B cell (primary cell): ENCODE data around the gene INPP5J. TPM values are rescaled to one million over a fixed set of nuclear protein-coding genes. Genes with fewer than 3 reads are reported as not detected.

Experiments used
- ATAC-seq: fragments of 200-7000 bp; cut with Tn5 transposase; one replicate; pipeline ENCODE4 v1.10.0; 2021; ENCODE audit warnings: low read depth, mild to moderate bottlenecking, moderate number of reproducible peaks, moderate library complexity
- CTCF ChIA-PET: fragments of 350-600 bp; sonication (Branson Sonifier 250); formaldehyde crosslinking; loops from one replicate; lab custom pipeline; 2021; ENCODE audit warnings: antibody characterized with exemption, inconsistent platforms; lab: Charles Lee
- POLR2A ChIA-PET: fragments of 350-600 bp; sonication (Branson Sonifier 250); formaldehyde crosslinking; loops from one replicate; lab custom pipeline; 2021; ENCODE audit warnings: antibody characterized with exemption; lab: Charles Lee
- DNase-seq: peaks from one replicate; pipeline ENCODE4 v3.0.0; 2013
- H2AFZ ChIP-seq: 2 replicates; pipeline ENCODE4 v1.6.1; 2012; ENCODE audit warnings: mild to moderate bottlenecking, low read depth, low read length; ENCODE audit not compliant: insufficient read depth, poor library complexity, severe bottlenecking
- H3K27ac ChIP-seq, 2 donors: 1 replicate in 1 of 2; 2 replicates in 1 of 2; pipeline ENCODE4 v1.5.1; 2012 to 2013; ENCODE audit warnings: low read length in 2 of 2, mild to moderate bottlenecking in 2 of 2, moderate library complexity in 1 of 2
- H3K27me3 ChIP-seq, 4 experiments: fragments of 200-600 bp in 1 of 4; sonication (generic) in 1 of 4; replicated peaks in 1 of 4; 1 replicate in 2 of 4; 2 replicates in 2 of 4; pipeline versions ENCODE4 v1.6.1 to v1.7.0; 2013 to 2016; ENCODE audit warnings: low read length in 3 of 4, mild to moderate bottlenecking in 2 of 4, mixed read lengths in 1 of 4, moderate library complexity in 1 of 4; ENCODE audit not compliant: insufficient read depth in 4 of 4, control insufficient read depth in 3 of 4; ENCODE audit errors: control extremely low read depth in 1 of 4
- H3K36me3 ChIP-seq, 2 experiments: replicated peaks in 1 of 2; 1 replicate in 1 of 2; 2 replicates in 1 of 2; pipeline versions ENCODE4 v1.6.1 to v1.7.1; 2013; ENCODE audit warnings: low read length in 1 of 2; ENCODE audit not compliant: insufficient read depth in 2 of 2, control insufficient read depth in 1 of 2; ENCODE audit errors: control extremely low read depth in 1 of 2, extremely low read depth in 1 of 2
- H3K4me1 ChIP-seq, 2 donors: fragments of 200-600 bp in 1 of 2; sonication (generic) in 1 of 2; 1 replicate in 1 of 2; 2 replicates in 1 of 2; pipeline versions ENCODE4 v1.5.1 to v1.6.1; 2013 to 2017; ENCODE audit warnings: low read length in 2 of 2; ENCODE audit not compliant: control insufficient read depth in 2 of 2, insufficient read depth in 2 of 2
- H3K4me2 ChIP-seq: replicated peaks from 2 replicates; pipeline ENCODE3; 2012; ENCODE audit warnings: mild to moderate bottlenecking, low read depth, low read length; ENCODE audit not compliant: poor library complexity, severe bottlenecking
- H3K4me3 ChIP-seq, 5 experiments: fragments of 200-600 bp in 1 of 5; sonication (generic) in 1 of 5; 1 replicate in 3 of 5; 2 replicates in 2 of 5; pipeline versions ENCODE4 v1.5.1 to v1.7.0; 2011 to 2016; ENCODE audit warnings: low read length in 4 of 5, mild to moderate bottlenecking in 4 of 5, low read depth in 2 of 5, control low read depth in 1 of 5, moderate library complexity in 1 of 5; ENCODE audit not compliant: insufficient read depth in 1 of 5; ENCODE audit errors: control extremely low read depth in 1 of 5, extremely low read depth in 1 of 5
- H3K79me2 ChIP-seq: fragments of 200-600 bp; sonication (generic); one replicate; pipeline ENCODE4 v1.6.0; 2016; ENCODE audit warnings: low read length; ENCODE audit not compliant: control insufficient read depth, insufficient read depth
- H3K9ac ChIP-seq: fragments of 200-600 bp; sonication (generic); 2 replicates; pipeline ENCODE4 v1.6.1; 2017; ENCODE audit warnings: mild to moderate bottlenecking, low read length, moderate library complexity
- H3K9me3 ChIP-seq, 3 donors: one replicate each; pipeline versions ENCODE4 v1.6.1 to v1.7.1; 2013; ENCODE audit warnings: low read length in 2 of 3; ENCODE audit not compliant: control insufficient read depth in 2 of 3, insufficient read depth in 1 of 3; ENCODE audit errors: control extremely low read depth in 1 of 3
- H4K20me1 ChIP-seq: 2 replicates; pipeline ENCODE4 v1.6.0; 2012; ENCODE audit warnings: mild to moderate bottlenecking, low read length; ENCODE audit not compliant: insufficient read depth, control insufficient read depth, poor library complexity, severe bottlenecking
- H3K27ac Mint-ChIP-seq: one replicate; pipeline ENCODE4 v1.8.0; 2021; ENCODE audit warnings: mixed read lengths
- H3K27me3 Mint-ChIP-seq: one replicate; pipeline ENCODE4 v1.8.0; 2021; ENCODE audit warnings: mixed read lengths
- H3K4me1 Mint-ChIP-seq: one replicate; pipeline ENCODE4 v1.8.0; 2021; ENCODE audit warnings: mixed read lengths
- H3K4me3 Mint-ChIP-seq: one replicate; pipeline ENCODE4 v1.8.0; 2021; ENCODE audit warnings: mixed read lengths
- H3K9me3 Mint-ChIP-seq: one replicate; pipeline ENCODE4 v1.8.0; 2022; ENCODE audit warnings: mixed read lengths; ENCODE audit not compliant: insufficient read depth
- EZH2 ChIP-seq: IDR thresholded peaks from 2 replicates; pipeline ENCODE4 v1.6.1; 2012; ENCODE audit warnings: borderline replicate concordance, low read depth, mild to moderate bottlenecking, moderate library complexity, low read length; ENCODE audit not compliant: insufficient read depth, poor library complexity, severe bottlenecking
- WGBS: methylation state at CpG from one replicate; pipeline ENCODE4 v1.1.5; 2013; ENCODE audit warnings: missing lambda C conversion rate; ENCODE audit not compliant: insufficient coverage; 5-methylcytosine and 5-hydroxymethylcytosine counted together
- intact Hi-C: fragments of 100-400 bp; cut with micrococcal nuclease; formaldehyde crosslinking; loops from one replicate; pipeline ENCODE4 v1.10.0; 2022
- polyA plus RNA-seq: library from polyadenylated mRNA; depleted of rRNA; stranded (reverse); fragments of >200 nt; gene quantifications from 2 replicates; pipeline ENCODE4 v1.2.3, GENCODE V29; 2012
- total RNA-seq, 2 donors: library from RNA; stranded (reverse); fragments of 120-200 nt in 1 of 2; gene quantifications; 1 replicate in 1 of 2; 2 replicates in 1 of 2; pipeline versions ENCODE4 v1.2.3 to v1.2.4, GENCODE V29; 2013 to 2022
- TF ChIP-seq, protein P1 (sequence below): fragments of 200-600 bp; IDR thresholded peaks from one replicate; pipeline ENCODE4 v1.8.0; 2022; ENCODE audit warnings: antibody characterized with exemption, mild to moderate bottlenecking

Gene INPP5J
- total and polyA plus RNA-seq, 2 donors (not counting 1 experiment from before 2014, with no cell fraction given) = 0.07 to 0.52 TPM

DNA sequence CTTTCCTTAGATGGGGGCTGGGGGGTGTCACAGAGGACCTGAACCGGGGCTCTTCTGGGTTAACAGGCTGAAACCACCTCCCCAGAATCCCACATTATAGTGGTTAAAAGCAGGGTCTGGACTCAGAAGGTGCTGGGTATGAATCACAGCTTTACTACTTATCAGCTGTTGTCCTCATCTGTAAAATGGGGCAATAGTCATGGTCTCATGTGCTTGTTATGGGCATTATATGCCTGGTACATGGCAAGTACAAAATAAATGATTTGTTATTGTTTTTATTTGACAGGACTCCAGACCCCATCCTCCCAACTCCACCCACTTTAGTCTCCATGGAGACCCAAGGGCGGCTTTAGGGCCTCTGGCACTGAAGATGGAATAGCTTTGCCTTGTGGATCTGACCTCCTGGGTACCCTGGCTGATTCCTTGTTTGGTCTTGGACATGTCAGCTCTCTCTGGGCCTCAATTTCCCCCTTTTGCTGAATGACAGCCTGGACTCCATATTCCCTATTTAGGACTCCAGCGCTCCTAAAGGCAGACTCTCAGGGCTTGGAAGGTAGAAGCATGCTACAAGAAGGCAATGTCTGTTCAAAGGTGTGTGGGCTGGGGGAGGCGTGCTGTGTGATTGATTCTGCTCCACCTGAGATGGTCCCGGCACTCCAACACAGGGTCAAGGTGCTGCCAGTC lies 42.5 kb upstream of the INPP5J start:
- peak overlapping the region; percentile 87 for H2AFZ ChIP-seq

More for the DNA sequence above, 42.5 kb upstream of the INPP5J start:
- no peak for TF ChIP-seq EZH2
- TF ChIP-seq, protein P1, sequence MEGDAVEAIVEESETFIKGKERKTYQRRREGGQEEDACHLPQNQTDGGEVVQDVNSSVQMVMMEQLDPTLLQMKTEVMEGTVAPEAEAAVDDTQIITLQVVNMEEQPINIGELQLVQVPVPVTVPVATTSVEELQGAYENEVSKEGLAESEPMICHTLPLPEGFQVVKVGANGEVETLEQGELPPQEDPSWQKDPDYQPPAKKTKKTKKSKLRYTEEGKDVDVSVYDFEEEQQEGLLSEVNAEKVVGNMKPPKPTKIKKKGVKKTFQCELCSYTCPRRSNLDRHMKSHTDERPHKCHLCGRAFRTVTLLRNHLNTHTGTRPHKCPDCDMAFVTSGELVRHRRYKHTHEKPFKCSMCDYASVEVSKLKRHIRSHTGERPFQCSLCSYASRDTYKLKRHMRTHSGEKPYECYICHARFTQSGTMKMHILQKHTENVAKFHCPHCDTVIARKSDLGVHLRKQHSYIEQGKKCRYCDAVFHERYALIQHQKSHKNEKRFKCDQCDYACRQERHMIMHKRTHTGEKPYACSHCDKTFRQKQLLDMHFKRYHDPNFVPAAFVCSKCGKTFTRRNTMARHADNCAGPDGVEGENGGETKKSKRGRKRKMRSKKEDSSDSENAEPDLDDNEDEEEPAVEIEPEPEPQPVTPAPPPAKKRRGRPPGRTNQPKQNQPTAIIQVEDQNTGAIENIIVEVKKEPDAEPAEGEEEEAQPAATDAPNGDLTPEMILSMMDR = no peak
- Histone ChIP-seq H3K9ac (peak overlapping the region; percentile 69), H3K4me1 (peaks cover 18 to 43% of the 10 kb centered on the region in 2 donors), H3K4me2 (peak overlapping the region; percentile 78), H3K36me3 (no peaks in the 10 kb centered on the region), H3K4me3 (peak overlapping the region; percentile 8 to 75 (median 67)), H3K27me3 (no peaks in the 10 kb centered on the region), H3K9me3 (no peaks in the 10 kb centered on the region), H3K27ac (no peak overlapping the region), H3K79me2 (peaks cover 4% of the 10 kb centered on the region), H4K20me1 (no peaks in the 10 kb centered on the region)
- POLR2A ChIA-PET = interaction anchor here (0.7 kb wide), 1 partner anchor 445 kb away, joined by 4 read pairs; no protein-coding TSS in a partner anchor
- DNase-seq = no peak
- H3K4me3 Mint-ChIP-seq = peak overlapping the region; percentile 92
- CTCF ChIA-PET = interaction anchor here (0.6 to 1.2 kb wide), 2 partner anchors 79 to 192 kb away, joined by 4 read pairs; partner anchors contain the start of gene RNF185
- H3K27me3 Mint-ChIP-seq = no peaks in the 10 kb centered on the region
- H3K27ac Mint-ChIP-seq = peak overlapping the region; percentile 58
- no peak for ATAC-seq
- intact Hi-C loops = loop anchor here (1.0 to 5.0 kb wide), 3 partner anchors 111 to 552 kb away; partner anchors contain the start of genes PIK3IP1 and TUG1
- H3K9me3 Mint-ChIP-seq = no peaks in the 10 kb centered on the region
- WGBS = 23% methylated on average over 3 of the region's 5 CpGs
- peaks cover 34% of the 10 kb centered on the region for H3K4me1 Mint-ChIP-seq
